H9 (cell line): ENCODE results near the gene CYP2A7. TPM values are rescaled to one million over a fixed set of nuclear protein-coding genes. Genes with fewer than 3 reads are reported as not detected.
"Not testable (repeated sequence)": the region's sequence is repeated elsewhere in the genome, so short reads cannot be mapped to it uniquely, and the experiment has no call there.

ENCODE experiments used
- DNase-seq: peaks from one replicate; pipeline ENCODE4 v3.0.0-alpha.2; 2017
- H2AFZ ChIP-seq: one replicate; pipeline ENCODE4 v1.6.1; 2013; ENCODE audit warnings: mild to moderate bottlenecking, low read length, control low read depth, moderate library complexity
- H2AK5ac ChIP-seq: 2 replicates; pipeline ENCODE4 v1.6.1; 2013; ENCODE audit warnings: low read length, control low read depth, mixed read lengths; ENCODE audit not compliant: insufficient read length
- H2BK120ac ChIP-seq: one replicate; pipeline ENCODE4 v1.6.1; 2013; ENCODE audit warnings: low read depth, mild to moderate bottlenecking, low read length, control low read depth, inconsistent platforms; ENCODE audit not compliant: poor library complexity, severe bottlenecking
- H2BK12ac ChIP-seq: 2 replicates; pipeline ENCODE4 v1.6.1; 2013; ENCODE audit warnings: low read length, control low read depth, mixed read lengths, low read depth; ENCODE audit not compliant: insufficient read length
- H2BK15ac ChIP-seq: 2 replicates; pipeline ENCODE4 v1.6.1; 2013; ENCODE audit warnings: low read depth, low read length, control low read depth
- H2BK20ac ChIP-seq: one replicate; pipeline ENCODE4 v1.6.1; 2013; ENCODE audit warnings: low read depth, mild to moderate bottlenecking, low read length, control low read depth, inconsistent platforms; ENCODE audit not compliant: poor library complexity, severe bottlenecking
- H2BK5ac ChIP-seq: 2 replicates; pipeline ENCODE4 v1.6.1; 2013; ENCODE audit warnings: low read length, control low read depth, mixed read lengths; ENCODE audit not compliant: insufficient read length
- H3K14ac ChIP-seq: 2 replicates; pipeline ENCODE4 v1.6.1; 2013; ENCODE audit warnings: low read length, control low read depth; ENCODE audit not compliant: insufficient read depth
- H3K18ac ChIP-seq: 2 replicates; pipeline ENCODE4 v1.6.1; 2013; ENCODE audit warnings: low read depth, mild to moderate bottlenecking, mixed read lengths, low read length, control low read depth; ENCODE audit not compliant: insufficient read length
- H3K23ac ChIP-seq: 2 replicates; pipeline ENCODE4 v1.6.1; 2013; ENCODE audit warnings: low read length, control low read depth, mixed read lengths, low read depth; ENCODE audit not compliant: insufficient read length
- H3K23me2 ChIP-seq: 2 replicates; pipeline ENCODE4 v1.6.1; 2013; ENCODE audit warnings: low read depth, mild to moderate bottlenecking, mixed read lengths, low read length, control low read depth; ENCODE audit not compliant: insufficient read length, poor library complexity, severe bottlenecking
- H3K27ac ChIP-seq: 2 replicates; pipeline ENCODE4 v1.5.1; 2013; ENCODE audit warnings: low read length, control low read depth, mixed read lengths, low read depth; ENCODE audit not compliant: insufficient read length
- H3K27me3 ChIP-seq: 2 replicates; pipeline ENCODE4 v1.6.1; 2013; ENCODE audit warnings: low read length, control low read depth, inconsistent platforms; ENCODE audit not compliant: insufficient read depth
- H3K4ac ChIP-seq: 2 replicates; pipeline ENCODE4 v1.6.1; 2013; ENCODE audit warnings: low read depth, mild to moderate bottlenecking, control low read depth, inconsistent platforms, low read length, moderate library complexity
- H3K4me1 ChIP-seq: 2 replicates; pipeline ENCODE4 v1.6.1; 2013; ENCODE audit warnings: low read length, control low read depth, inconsistent platforms; ENCODE audit not compliant: insufficient read depth
- H3K4me2 ChIP-seq: 2 replicates; pipeline ENCODE4 v1.6.1; 2013; ENCODE audit warnings: low read length, control low read depth, mixed read lengths; ENCODE audit not compliant: insufficient read length, insufficient read depth
- H3K56ac ChIP-seq: 2 replicates; pipeline ENCODE4 v1.6.1; 2013; ENCODE audit warnings: low read depth, mild to moderate bottlenecking, mixed read lengths, low read length, control low read depth; ENCODE audit not compliant: insufficient read length
- H3K79me1 ChIP-seq: 2 replicates; pipeline ENCODE4 v1.6.1; 2013; ENCODE audit warnings: low read depth, mild to moderate bottlenecking, moderate library complexity, low read length, control low read depth, inconsistent platforms; ENCODE audit not compliant: insufficient read depth, poor library complexity, severe bottlenecking
- H3K79me2 ChIP-seq: 2 replicates; pipeline ENCODE4 v1.6.1; 2013; ENCODE audit warnings: low read length, control low read depth, inconsistent platforms; ENCODE audit not compliant: insufficient read depth
- H3K9ac ChIP-seq: 2 replicates; pipeline ENCODE4 v1.6.1; 2013; ENCODE audit warnings: low read length, control low read depth, mixed read lengths; ENCODE audit not compliant: insufficient read length; ENCODE audit errors: extremely low read depth
- H3K9me3 ChIP-seq: one replicate; pipeline ENCODE4 v1.6.1; 2013; ENCODE audit warnings: low read depth, low read length, inconsistent platforms; ENCODE audit not compliant: control insufficient read depth
- H3T11ph ChIP-seq: one replicate; pipeline ENCODE4 v1.6.1; 2013; ENCODE audit warnings: mild to moderate bottlenecking, low read length, control low read depth, inconsistent platforms
- H4K20me1 ChIP-seq: one replicate; pipeline ENCODE4 v1.6.1; 2013; ENCODE audit not compliant: control insufficient read depth, insufficient read length, insufficient read depth
- H4K5ac ChIP-seq: 2 replicates; pipeline ENCODE4 v1.6.1; 2013; ENCODE audit warnings: low read depth, mild to moderate bottlenecking, mixed read lengths, low read length, control low read depth; ENCODE audit not compliant: insufficient read length
- H4K8ac ChIP-seq: replicated peaks from 2 replicates; pipeline ENCODE4 v1.6.1; 2013; ENCODE audit warnings: low read length, control low read depth, mixed read lengths, low read depth; ENCODE audit not compliant: insufficient read length
- H4K91ac ChIP-seq: 2 replicates; pipeline ENCODE4 v1.6.1; 2013; ENCODE audit warnings: low read depth, mild to moderate bottlenecking, moderate library complexity, mixed read lengths, low read length, control low read depth; ENCODE audit not compliant: insufficient read length
- H3K27ac Mint-ChIP-seq, 3 experiments: 2 replicates in 2 of 3; 3 replicates in 1 of 3; pipeline ENCODE4 v1.8.0; 2020 to 2021; ENCODE audit warnings: mixed read lengths in 3 of 3, mild to moderate bottlenecking in 1 of 3, moderate library complexity in 1 of 3
- H3K27me3 Mint-ChIP-seq: 2 replicates; pipeline ENCODE4 v1.8.0; 2021; ENCODE audit warnings: low read depth, mild to moderate bottlenecking, moderate library complexity, mixed read lengths
- H3K36me3 Mint-ChIP-seq, 3 experiments: 2 replicates in 2 of 3; 3 replicates in 1 of 3; pipeline ENCODE4 v1.8.0; 2020 to 2021; ENCODE audit warnings: low read depth in 3 of 3, mixed read lengths in 3 of 3; ENCODE audit not compliant: insufficient read depth in 1 of 3
- H3K4me1 Mint-ChIP-seq, 2 experiments: 2 replicates each; pipeline ENCODE4 v1.8.0; 2020; ENCODE audit warnings: mixed read lengths in 2 of 2
- H3K4me3 Mint-ChIP-seq, 2 experiments: 2 replicates in 1 of 2; 3 replicates in 1 of 2; pipeline ENCODE4 v1.8.0; 2020 to 2021; ENCODE audit warnings: mild to moderate bottlenecking in 2 of 2, mixed read lengths in 2 of 2, moderate library complexity in 1 of 2
- H3K9me3 Mint-ChIP-seq, 2 experiments: 2 replicates in 1 of 2; 3 replicates in 1 of 2; pipeline ENCODE4 v1.8.0; 2020; ENCODE audit warnings: mild to moderate bottlenecking in 2 of 2, mixed read lengths in 2 of 2, moderate library complexity in 1 of 2
- WGBS: extraction: QIAGEN DNeasy Blood & Tissue Kit; methylation state at CpG from one replicate; pipeline ENCODE4 v1.1.7; 2013; ENCODE audit warnings: missing lambda C conversion rate, low lambda C conversion rate, mixed read lengths; ENCODE audit not compliant: insufficient read length; ENCODE audit errors: extremely low coverage; 5-methylcytosine and 5-hydroxymethylcytosine counted together
- total RNA-seq: library from RNA; stranded (reverse); gene quantifications from 2 replicates; pipeline ENCODE4 v1.2.1, GENCODE V29; 2021
- TF ChIP-seq, protein P1 (sequence below): fragments of 200-600 bp; sonication (generic); conservative IDR thresholded peaks from 3 replicates; pipeline ENCODE4 v1.8.0; 2021; ENCODE audit warnings: antibody characterized with exemption, mild to moderate bottlenecking

CYP2A7 gene
- total RNA-seq, 1 experiment from 2014 or later = not detected

DNA sequence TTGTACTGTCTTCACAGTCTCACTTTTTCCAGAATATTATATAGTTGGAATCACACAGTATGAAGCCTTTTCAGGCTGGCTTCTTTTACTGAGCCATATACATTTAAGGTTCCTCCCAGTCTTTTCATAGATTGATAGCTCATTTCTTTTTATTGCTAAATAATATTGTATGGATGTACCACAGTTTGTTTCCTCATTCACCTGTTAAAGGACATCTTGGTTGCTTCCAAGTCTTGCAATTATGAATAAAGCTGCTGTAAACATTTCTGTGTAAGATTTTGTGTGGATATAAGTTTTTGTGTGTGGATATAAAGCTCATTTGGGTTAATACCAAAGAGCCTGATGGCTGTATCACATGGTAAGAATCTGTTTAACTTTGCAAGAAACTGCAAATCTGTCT is 24.5 kb upstream of the CYP2A7 start:
- no peak overlapping the region for H3K4ac ChIP-seq
- Mint-ChIP-seq H3K36me3 (peaks cover 0 to 5% (median 0%) of the 10 kb centered on the region in 3 experiments; a peak in 2 of 7 replicates), H3K4me3 (no peak overlapping the region), H3K4me1 (peaks cover 10 to 12% of the 10 kb centered on the region in 2 experiments), H3K27ac (no peak overlapping the region), H3K27me3 (peaks cover 32% of the 10 kb centered on the region), H3K9me3 (peaks cover 5% of the 10 kb centered on the region in 2 experiments; a peak in 4 of 5 replicates)
- no peak for DNase-seq
- no peak overlapping the region for H2AK5ac ChIP-seq
- H3K9me3 ChIP-seq = no peaks in the 10 kb centered on the region
- H3K27ac ChIP-seq = no peak overlapping the region
- no peak overlapping the region for H2BK12ac ChIP-seq
- peaks cover 2% of the 10 kb centered on the region for H3K23me2 ChIP-seq
- H4K91ac ChIP-seq = no peak overlapping the region
- H3K79me2 ChIP-seq = no peaks in the 10 kb centered on the region
- H2AFZ ChIP-seq = no peak overlapping the region
- H3T11ph ChIP-seq = no peak overlapping the region
- no peak overlapping the region for H4K8ac ChIP-seq
- TF ChIP-seq, protein P1, sequence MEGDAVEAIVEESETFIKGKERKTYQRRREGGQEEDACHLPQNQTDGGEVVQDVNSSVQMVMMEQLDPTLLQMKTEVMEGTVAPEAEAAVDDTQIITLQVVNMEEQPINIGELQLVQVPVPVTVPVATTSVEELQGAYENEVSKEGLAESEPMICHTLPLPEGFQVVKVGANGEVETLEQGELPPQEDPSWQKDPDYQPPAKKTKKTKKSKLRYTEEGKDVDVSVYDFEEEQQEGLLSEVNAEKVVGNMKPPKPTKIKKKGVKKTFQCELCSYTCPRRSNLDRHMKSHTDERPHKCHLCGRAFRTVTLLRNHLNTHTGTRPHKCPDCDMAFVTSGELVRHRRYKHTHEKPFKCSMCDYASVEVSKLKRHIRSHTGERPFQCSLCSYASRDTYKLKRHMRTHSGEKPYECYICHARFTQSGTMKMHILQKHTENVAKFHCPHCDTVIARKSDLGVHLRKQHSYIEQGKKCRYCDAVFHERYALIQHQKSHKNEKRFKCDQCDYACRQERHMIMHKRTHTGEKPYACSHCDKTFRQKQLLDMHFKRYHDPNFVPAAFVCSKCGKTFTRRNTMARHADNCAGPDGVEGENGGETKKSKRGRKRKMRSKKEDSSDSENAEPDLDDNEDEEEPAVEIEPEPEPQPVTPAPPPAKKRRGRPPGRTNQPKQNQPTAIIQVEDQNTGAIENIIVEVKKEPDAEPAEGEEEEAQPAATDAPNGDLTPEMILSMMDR = no peak
- H4K20me1 ChIP-seq = no peaks in the 10 kb centered on the region
- H3K14ac ChIP-seq = no peak overlapping the region
- no peak overlapping the region for H2BK120ac ChIP-seq
- no peak overlapping the region for H3K23ac ChIP-seq
- no peak overlapping the region for H3K18ac ChIP-seq
- no peak overlapping the region for H2BK5ac ChIP-seq
- no peak overlapping the region for H4K5ac ChIP-seq
- H3K4me2 ChIP-seq = no peak overlapping the region
- no peaks in the 10 kb centered on the region for H3K27me3 ChIP-seq
- H3K9ac ChIP-seq = no peak overlapping the region
- no peak overlapping the region for H2BK15ac ChIP-seq
- no peak overlapping the region for H3K56ac ChIP-seq
- H3K4me1 ChIP-seq = no peaks in the 10 kb centered on the region
- no peaks in the 10 kb centered on the region for H3K79me1 ChIP-seq
- no peak overlapping the region for H2BK20ac ChIP-seq

DNA sequence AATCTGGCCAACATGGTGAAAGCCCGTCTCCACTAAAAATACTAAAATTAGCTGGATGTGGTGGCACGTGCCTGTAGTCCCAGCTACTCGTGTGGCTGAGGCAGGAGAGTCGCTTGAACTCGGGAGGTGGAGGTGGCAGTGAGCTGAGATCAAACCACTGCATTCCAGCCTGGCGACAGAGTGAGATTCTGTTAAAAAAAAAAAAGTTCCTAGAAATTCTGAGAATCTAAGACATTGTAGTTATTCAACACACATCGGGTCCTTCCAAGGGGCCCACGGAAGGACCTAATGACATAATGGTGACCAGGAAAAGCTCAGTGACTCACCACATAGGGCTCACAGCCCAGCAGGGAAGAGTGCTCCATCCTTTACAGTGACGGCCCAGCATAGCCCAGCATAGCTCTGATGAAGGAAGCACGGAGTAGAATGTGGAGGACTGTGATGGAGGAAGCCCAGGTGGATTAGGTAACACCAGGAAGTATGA is 22.7 kb upstream of the CYP2A7 start:
- not testable (repeated sequence) for H3K4me3 Mint-ChIP-seq, H2BK20ac ChIP-seq, DNase-seq, H3K27ac Mint-ChIP-seq, H3K79me2 ChIP-seq, H3K27me3 ChIP-seq, H3K79me1 ChIP-seq, H2AFZ ChIP-seq, H3K4me1 ChIP-seq, H3K14ac ChIP-seq, H4K5ac ChIP-seq, H3K18ac ChIP-seq, H4K8ac ChIP-seq, H2BK120ac ChIP-seq, H3K9me3 Mint-ChIP-seq, H3T11ph ChIP-seq, H2BK12ac ChIP-seq, H3K23me2 ChIP-seq, H3K36me3 Mint-ChIP-seq, H3K4ac ChIP-seq, H2BK5ac ChIP-seq, H3K9ac ChIP-seq, H3K4me2 ChIP-seq, H3K56ac ChIP-seq, H3K9me3 ChIP-seq, H4K20me1 ChIP-seq, H3K27ac ChIP-seq, H2BK15ac ChIP-seq, H3K23ac ChIP-seq, H4K91ac ChIP-seq, H2AK5ac ChIP-seq
- H3K4me1 Mint-ChIP-seq = peaks cover 19 to 20% of the 10 kb centered on the region in 2 experiments
- no CpG with 5 or more reads among the region's 10 CpGs for WGBS
- peaks cover 33% of the 10 kb centered on the region for H3K27me3 Mint-ChIP-seq
